Activated naive CD8-positive, alpha-beta T cell (primary cell): ENCODE data around the gene FOLR1.
A peak's percentile ranks its signal among the peaks of the same experiment; 100 is the strongest.

Experiments used
- H3K27ac Mint-ChIP-seq: one replicate; pipeline ENCODE4 v1.8.0; 2021; ENCODE audit warnings: mixed read lengths
- H3K27me3 Mint-ChIP-seq: one replicate; pipeline ENCODE4 v1.8.0; 2021; ENCODE audit warnings: mixed read lengths
- H3K36me3 Mint-ChIP-seq: one replicate; pipeline ENCODE4 v1.8.0; 2021; ENCODE audit warnings: mixed read lengths
- H3K4me1 Mint-ChIP-seq: one replicate; pipeline ENCODE4 v1.8.0; 2021; ENCODE audit warnings: low read depth, mixed read lengths
- H3K4me3 Mint-ChIP-seq: one replicate; pipeline ENCODE4 v1.8.0; 2021; ENCODE audit warnings: mild to moderate bottlenecking, mixed read lengths
- H3K9me3 Mint-ChIP-seq: one replicate; pipeline ENCODE4 v1.8.0; 2021; ENCODE audit warnings: low read depth, mixed read lengths

The FOLR1 gene

GRCh38 chr11:72243173-72244059 is 51.5 kb downstream of the FOLR1 start:
- Mint-ChIP-seq H3K27ac (no peak overlapping the region), H3K27me3 (peaks cover 32% of the 10 kb centered on the region), H3K9me3 (no peaks in the 10 kb centered on the region), H3K36me3 (peaks cover 2% of the 10 kb centered on the region), H3K4me1 (peaks cover 33% of the 10 kb centered on the region), H3K4me3 (peak overlapping the region; percentile 49)

GRCh38 chr11:72244060-72244360 is 52.1 kb downstream of the FOLR1 start, which contains the start of gene PHOX2A:
PHOX2A (minus strand) TSS chr11:72244176; CDS start chr11:72244004, 172 bp downstream.
- peak within 1 kb of the TSS; percentile 56 for H3K4me3 Mint-ChIP-seq
- H3K27ac Mint-ChIP-seq = no peak within 1 kb of the TSS
- H3K9me3 Mint-ChIP-seq = no peaks in the 10 kb centered on the region
- H3K27me3 Mint-ChIP-seq = peaks cover 35% of the 10 kb centered on the region
- peaks cover 31% of the 10 kb centered on the region for H3K4me1 Mint-ChIP-seq
- peaks cover 2% of the 10 kb centered on the region for H3K36me3 Mint-ChIP-seq

- Mint-ChIP-seq H3K4me1 (peaks cover 28% of the 10 kb centered on the region), H3K36me3 (peaks cover 2% of the 10 kb centered on the region), H3K27me3 (peaks cover 34% of the 10 kb centered on the region), H3K4me3 (peak overlapping the region; percentile 56), H3K27ac (no peak overlapping the region), H3K9me3 (no peaks in the 10 kb centered on the region)
Measured at GRCh38 chr11:72244361-72245262, 52.7 kb downstream of the FOLR1 start.

GRCh38 chr11:72245263-72245816 is 53.4 kb downstream of the FOLR1 start:
- H3K4me1 Mint-ChIP-seq = peaks cover 26% of the 10 kb centered on the region
- no peak overlapping the region for H3K27ac Mint-ChIP-seq
- peaks cover 35% of the 10 kb centered on the region for H3K27me3 Mint-ChIP-seq
- H3K9me3 Mint-ChIP-seq = no peaks in the 10 kb centered on the region
- H3K36me3 Mint-ChIP-seq = peaks cover 2% of the 10 kb centered on the region
- no peak overlapping the region for H3K4me3 Mint-ChIP-seq
